Muscle layer of colon (tissue), 2 donors: ENCODE measurements around the gene DUS2.

Experiments
- H3K27ac ChIP-seq: one replicate; pipeline ENCODE4 v1.7.0; 2013; ENCODE audit warnings: low read depth, mild to moderate bottlenecking, low read length, moderate library complexity
- H3K27me3 ChIP-seq, 2 donors: one replicate each; pipeline ENCODE4 v1.7.0; 2013; ENCODE audit warnings: low read length in 2 of 2, mild to moderate bottlenecking in 2 of 2; ENCODE audit not compliant: insufficient read depth in 2 of 2, control insufficient read depth in 1 of 2
- H3K36me3 ChIP-seq: one replicate; pipeline ENCODE4 v1.7.0; 2013; ENCODE audit warnings: mild to moderate bottlenecking, low read length; ENCODE audit not compliant: insufficient read depth
- H3K4me1 ChIP-seq: one replicate; pipeline ENCODE4 v1.7.0; 2013; ENCODE audit warnings: mild to moderate bottlenecking, low read length; ENCODE audit not compliant: insufficient read depth
- H3K4me3 ChIP-seq, 2 donors: one replicate each; pipeline ENCODE4 v1.7.0; 2013; ENCODE audit warnings: low read length in 2 of 2, low read depth in 1 of 2, mild to moderate bottlenecking in 1 of 2, moderate library complexity in 1 of 2
- H3K9ac ChIP-seq: one replicate; pipeline ENCODE4 v1.7.0; 2013; ENCODE audit warnings: low read length
- H3K9me3 ChIP-seq: one replicate; pipeline ENCODE4 v1.7.0; 2013; ENCODE audit warnings: mild to moderate bottlenecking, low read length
- donor health status: abdominal sarcoma.
- donor health status: Adenocarcinoma of cecum.

The DUS2 gene

GRCh38 chr16:68128577-68129305 lies 105.7 kb downstream of the DUS2 start:
- no peak overlapping the region for H3K27ac ChIP-seq
- peaks cover 19% of the 10 kb centered on the region for H3K4me1 ChIP-seq
- no peak overlapping the region for H3K4me3 ChIP-seq
- no peaks in the 10 kb centered on the region for H3K27me3 ChIP-seq
- no peak overlapping the region for H3K9ac ChIP-seq
- H3K36me3 ChIP-seq = peaks cover 9% of the 10 kb centered on the region
- H3K9me3 ChIP-seq = no peaks in the 10 kb centered on the region
